A549 treated with GW870086 at 1 μM for 4 hours (cell line): ENCODE measurements around the gene CNIH2. TPM values are rescaled to one million over a fixed set of nuclear protein-coding genes. Genes with fewer than 3 reads are reported as not detected.

Experiments
- total RNA-seq: library from RNA; stranded (reverse); fragments of 200-300 nt; extraction: Qiagen RNA extraction; gene quantifications from 5 replicates; pipeline ENCODE4 v1.2.3, GENCODE V29; 2022; ENCODE audit warnings: low read depth

Gene CNIH2
- total RNA-seq = 1.7 to 2.4 TPM (median 2.4 TPM) in 5 replicates

DNA sequence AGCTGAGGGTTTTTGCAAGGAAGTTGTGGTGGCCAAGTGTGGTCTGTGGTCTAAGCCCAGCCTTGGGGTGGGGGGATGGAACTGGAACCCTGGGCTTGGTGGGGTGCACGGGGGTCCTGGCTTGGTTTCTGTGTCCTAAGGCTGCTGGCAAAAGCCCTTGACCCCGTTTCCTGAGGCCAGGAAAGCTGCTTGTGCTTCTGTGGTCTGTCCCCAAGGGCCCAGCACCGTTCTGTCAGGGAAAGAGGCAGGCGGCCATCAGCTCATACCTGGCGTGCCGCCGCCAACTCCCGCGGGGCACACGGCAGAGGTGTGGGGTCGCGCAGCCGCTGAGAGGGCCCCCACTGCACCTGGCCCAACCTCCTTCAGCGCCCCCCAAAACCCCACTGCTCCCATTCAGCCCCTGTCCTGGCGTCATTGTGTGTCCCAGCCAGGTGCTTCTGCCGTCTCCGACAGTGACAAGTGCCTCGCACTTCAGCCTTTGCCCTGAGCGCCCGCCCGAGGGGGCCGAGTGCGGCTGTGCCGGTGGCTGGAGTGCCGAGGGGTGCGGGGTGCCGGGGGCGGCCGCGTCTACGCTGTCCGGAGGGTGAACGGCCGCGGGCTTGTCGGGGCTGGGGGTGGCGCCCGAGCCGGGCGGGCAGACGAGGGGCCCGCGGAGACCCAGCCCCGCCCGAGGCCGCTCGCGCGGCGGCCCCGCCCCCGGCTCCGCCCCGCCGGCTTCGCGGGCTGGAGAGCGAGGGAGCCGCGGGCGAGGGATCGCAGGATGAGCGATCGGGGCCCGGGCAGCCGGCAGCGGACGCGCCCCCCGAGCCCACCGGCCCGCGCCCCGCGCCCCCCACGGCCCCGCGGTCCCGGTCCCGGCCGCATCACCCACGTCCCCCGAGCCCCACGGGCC lies at the start of gene CNIH2:
CNIH2 (plus strand) TSS at position 705 of the 892 bp plus-strand sequence. CDS start 282 bp downstream, outside the sequence.

DNA sequence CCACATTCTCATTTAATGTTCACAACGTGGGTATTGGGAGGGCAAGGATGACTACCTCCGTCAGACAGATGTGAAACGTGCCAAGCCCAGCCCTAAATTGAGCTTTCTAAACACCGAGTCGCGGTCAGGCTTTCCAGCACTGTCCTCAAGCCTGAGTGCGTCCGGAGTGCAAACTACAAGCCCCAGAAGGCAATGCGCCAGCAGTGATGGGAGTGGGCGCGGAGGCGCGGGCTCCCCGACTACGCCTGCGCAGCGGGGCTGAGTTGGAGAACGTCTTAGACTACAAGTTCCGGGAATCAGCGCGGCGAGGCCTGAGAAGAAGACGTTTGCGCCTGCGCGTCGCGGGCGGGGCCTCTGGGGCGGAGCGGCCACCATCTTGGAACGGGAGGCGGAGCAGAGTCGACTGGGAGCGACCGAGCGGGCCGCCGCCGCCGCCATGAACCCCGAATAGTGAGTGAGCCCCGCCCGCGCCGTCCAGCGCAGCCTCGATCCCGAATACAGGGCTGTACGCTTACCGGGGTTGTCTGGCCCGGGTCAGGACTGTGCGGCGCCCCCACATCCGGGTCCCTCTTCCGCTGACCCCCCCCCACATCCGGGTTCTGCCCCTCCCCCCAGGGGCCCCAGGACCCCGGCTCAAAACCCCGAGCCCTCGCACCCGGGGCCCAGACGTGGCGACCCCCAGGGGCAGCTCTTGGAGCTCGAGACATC lies 9.6 kb upstream of the CNIH2 start, which contains the start of gene RAB1B:
RAB1B (plus strand) TSS at position 396 of the 708 bp plus-strand sequence; CDS start at position 437, 41 bp downstream.

DNA sequence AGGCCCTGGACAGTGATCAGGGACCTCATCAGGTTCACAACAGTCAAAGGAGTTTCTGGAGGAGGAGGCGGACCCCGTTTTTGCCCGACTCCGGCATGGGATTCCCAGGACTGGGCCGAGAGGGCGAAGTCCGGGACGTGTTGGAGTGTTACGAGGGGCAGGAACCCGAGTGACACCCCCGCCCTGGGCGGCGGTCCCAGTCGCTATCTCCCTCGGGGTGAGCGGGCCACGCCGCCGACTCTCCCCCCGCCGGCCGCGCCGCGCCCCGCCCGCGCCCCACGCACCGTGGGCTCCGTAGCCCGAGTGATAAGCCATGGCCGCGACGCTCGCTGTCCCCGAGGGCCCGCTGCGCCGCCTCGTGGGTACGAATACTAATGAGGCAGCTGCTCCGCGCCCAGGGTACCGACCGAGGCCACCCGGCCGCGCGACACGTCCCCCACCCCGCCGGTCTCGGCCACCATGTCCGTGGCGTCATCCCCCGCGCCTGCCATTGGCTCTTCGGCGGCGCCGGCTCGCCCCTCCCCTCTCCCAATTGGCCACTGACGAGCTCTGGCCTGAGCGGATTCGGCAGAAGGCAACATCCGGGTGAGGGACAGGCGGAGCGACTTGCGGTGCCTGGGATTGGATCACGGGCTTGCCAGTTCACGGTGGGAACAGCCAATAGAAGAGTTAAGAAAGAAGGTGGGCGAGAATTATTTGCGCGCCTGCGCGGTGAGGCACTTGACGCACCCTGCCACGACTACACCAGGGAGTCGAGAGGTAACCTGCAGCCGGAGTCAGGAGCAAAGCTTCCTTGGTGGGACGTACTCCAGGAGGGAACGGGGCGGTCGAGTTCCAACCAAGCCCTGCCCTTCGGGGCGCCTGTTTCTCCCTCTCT lies 10.9 kb downstream of the CNIH2 start, which contains the start of gene YIF1A:
YIF1A (minus strand) TSS at position 473 of the 877 bp plus-strand sequence; CDS start at position 315, 158 bp downstream.

DNA sequence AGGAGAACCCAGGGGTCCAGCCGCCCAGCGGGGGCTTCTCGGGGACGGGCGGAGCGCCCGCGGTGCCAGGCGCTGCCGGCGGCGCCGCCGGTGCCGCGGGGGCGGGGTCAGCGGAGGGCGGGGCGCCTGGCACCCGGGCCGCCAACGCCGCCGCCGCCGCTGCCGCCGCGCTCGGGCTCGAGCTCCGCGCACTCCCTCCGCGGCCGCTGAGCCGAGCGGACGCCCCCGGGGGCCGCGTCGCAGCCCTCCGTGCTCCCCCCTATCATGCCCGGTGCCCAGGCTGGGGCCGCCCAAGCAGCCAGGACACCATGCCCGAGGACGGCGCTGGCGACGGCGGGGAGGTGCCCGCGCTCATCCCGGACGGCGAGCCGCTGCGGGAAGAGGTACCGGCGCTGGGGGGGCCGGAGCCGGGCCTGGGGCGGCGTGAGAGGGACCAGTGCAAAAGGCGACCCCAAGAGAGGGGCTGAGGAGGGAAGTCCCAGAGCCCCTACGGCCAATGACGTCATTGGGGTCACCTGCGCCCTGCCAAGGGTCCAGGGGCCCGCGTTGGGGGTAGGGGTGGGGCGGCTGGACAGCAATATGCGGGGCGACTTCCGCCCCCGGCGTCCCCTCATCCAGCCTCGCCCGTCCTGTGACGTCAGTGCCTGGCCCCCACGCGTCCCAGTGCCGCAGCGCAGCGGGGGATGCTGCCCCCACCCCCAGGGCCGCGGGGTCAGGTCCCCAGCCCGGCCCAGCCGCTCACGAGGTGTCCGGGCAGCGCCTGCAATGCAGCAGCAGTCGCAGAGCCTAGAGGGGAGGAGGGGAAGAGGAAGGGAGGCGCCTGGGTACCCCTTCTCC lies 13.9 kb downstream of the CNIH2 start, which contains the start of gene TMEM151A:
TMEM151A (plus strand) TSS at position 189 of the 837 bp plus-strand sequence; CDS start at position 309, 120 bp downstream.

DNA sequence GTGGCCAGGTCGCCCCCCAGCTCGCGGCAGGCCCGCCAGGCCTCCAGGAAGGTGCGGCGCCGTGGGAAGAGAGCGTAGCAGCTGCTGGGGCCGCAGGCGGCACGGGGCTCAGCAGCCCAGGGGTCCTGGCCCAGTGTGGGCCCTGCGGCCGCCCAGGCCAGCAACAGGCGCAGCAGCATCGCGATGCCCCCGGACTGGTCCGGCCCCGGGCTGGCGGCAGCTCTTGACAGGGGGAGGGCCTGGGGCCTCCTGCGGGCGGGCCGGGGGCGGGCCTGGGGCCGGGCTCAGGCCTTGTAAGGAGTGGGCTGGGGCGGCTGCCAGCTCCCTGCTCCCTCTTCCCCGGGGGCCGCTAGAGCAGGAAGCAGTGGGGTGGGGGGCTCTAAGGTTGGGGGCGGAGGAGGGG lies 38.9 kb downstream of the CNIH2 start, which contains the start of gene CD248:
CD248 (minus strand) TSS at position 196 of the 403 bp plus-strand sequence; CDS start at position 179, 17 bp downstream.

Other genes starting within 250 kb of the CNIH2 start
- not detected in 5 replicates for gene GAL3ST3, start 229.0 kb upstream of the CNIH2 start, total RNA-seq
- 167 to 176 TPM (median 170 TPM) in 5 replicates for gene SF3B2, start 225.8 kb upstream of the CNIH2 start, total RNA-seq
- 55.6 to 82.5 TPM (median 76.9 TPM) in 5 replicates for gene PACS1, start 207.9 kb upstream of the CNIH2 start, total RNA-seq
- 39.5 to 45.3 TPM (median 41.9 TPM) in 5 replicates for gene KLC2, start 20.5 kb upstream of the CNIH2 start, total RNA-seq
- 120 to 147 TPM (median 144 TPM) in 5 replicates for gene RAB1B, start 9.5 kb upstream of the CNIH2 start, total RNA-seq
- gene YIF1A, start 11.0 kb downstream of the CNIH2 start, total RNA-seq = 96.1 to 128 TPM (median 120 TPM) in 5 replicates
- gene TMEM151A, start 13.7 kb downstream of the CNIH2 start, total RNA-seq = 2.2 to 4.0 TPM (median 3.7 TPM) in 5 replicates
- not detected in 5 replicates for gene CD248, start 38.9 kb downstream of the CNIH2 start, total RNA-seq
- 25.9 to 37.9 TPM (median 35.9 TPM) in 5 replicates for gene RIN1, start 58.3 kb downstream of the CNIH2 start, total RNA-seq
- gene BRMS1, start 66.9 kb downstream of the CNIH2 start, total RNA-seq = 76.2 to 102 TPM (median 88.6 TPM) in 5 replicates
- 12.6 to 17.8 TPM (median 17.0 TPM) in 5 replicates for gene B4GAT1, start 69.5 kb downstream of the CNIH2 start, total RNA-seq
- gene SLC29A2, start 93.6 kb downstream of the CNIH2 start, total RNA-seq = 3.5 to 5.7 TPM (median 5.3 TPM) in 5 replicates
- gene NPAS4, start 142.9 kb downstream of the CNIH2 start, total RNA-seq = not detected in 5 replicates
- gene MRPL11, start 160.7 kb downstream of the CNIH2 start, total RNA-seq = 98.8 to 122 TPM (median 111 TPM) in 5 replicates
- gene PELI3, start 188.7 kb downstream of the CNIH2 start, total RNA-seq = 3.7 to 5.8 TPM (median 4.8 TPM) in 5 replicates
- 51.9 to 59.3 TPM (median 57.4 TPM) in 5 replicates for gene DPP3, start 202.3 kb downstream of the CNIH2 start, total RNA-seq
- 9.8 to 11.9 TPM (median 10.7 TPM) in 5 replicates for gene BBS1, start 232.5 kb downstream of the CNIH2 start, total RNA-seq